A549 (cell line): ENCODE measurements around the gene NR3C2.

ENCODE experiments used
- CTCF ChIP-seq: fragments of >200 bp; sonication (Bioruptor Twin); formaldehyde crosslinking; IDR thresholded peaks from 3 replicates; pipeline ENCODE4 v1.5.1; 2016
- E2F6 ChIP-seq: IDR thresholded peaks from 2 replicates; pipeline ENCODE4 v1.6.1; 2012; ENCODE audit warnings: low read depth, borderline replicate concordance
- EHF ChIP-seq: fragments of 250-450 bp; sonication (Bioruptor Pico); IDR thresholded peaks from 2 replicates; pipeline ENCODE4 v1.5.0; 2020; ENCODE audit warnings: mild to moderate bottlenecking
- POLR2A ChIP-seq: IDR thresholded peaks from 2 replicates; pipeline ENCODE4 v1.6.1; 2012; ENCODE audit warnings: mild to moderate bottlenecking, low read length
- POLR2AphosphoS2 ChIP-seq: conservative IDR thresholded peaks from 2 replicates; pipeline ENCODE4 v1.6.1; 2012; ENCODE audit warnings: low read length, improper control_type of control experiment, inconsistent platforms
- RFX5 ChIP-seq: fragments of 450-650 bp; IDR thresholded peaks from 2 replicates; pipeline ENCODE4 v1.7.1; 2014; ENCODE audit warnings: antibody characterized with exemption, mild to moderate bottlenecking, moderate library complexity
- TF ChIP-seq, protein P1 (sequence below): IDR thresholded peaks from 2 replicates; pipeline ENCODE4 v1.6.1; 2012

DNA sequence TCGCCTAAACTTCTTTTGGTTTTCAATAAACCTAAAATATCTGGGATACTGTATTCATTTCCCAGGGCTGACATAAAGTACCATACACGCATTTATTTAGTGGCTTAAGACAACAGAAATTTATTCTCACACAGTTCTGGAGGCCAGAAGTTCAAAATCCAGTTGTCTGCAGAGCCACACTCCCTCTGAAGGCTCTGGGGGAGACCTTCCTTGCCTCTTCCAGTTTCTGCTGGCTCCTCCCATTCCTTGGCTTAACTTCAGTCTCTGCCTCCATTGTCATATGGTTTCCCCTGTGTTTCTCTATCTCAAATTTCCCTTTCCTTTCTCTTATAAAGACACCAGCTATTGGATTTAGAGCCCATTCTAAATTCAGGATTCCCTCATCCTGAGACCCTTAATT lies 44.4 kb downstream of the NR3C2 start:
- TF ChIP-seq, protein P1, sequence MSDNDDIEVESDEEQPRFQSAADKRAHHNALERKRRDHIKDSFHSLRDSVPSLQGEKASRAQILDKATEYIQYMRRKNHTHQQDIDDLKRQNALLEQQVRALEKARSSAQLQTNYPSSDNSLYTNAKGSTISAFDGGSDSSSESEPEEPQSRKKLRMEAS = no peak
- TF ChIP-seq CTCF (no peak), RFX5 (no peak), POLR2AphosphoS2 (no peak), E2F6 (no peak), POLR2A (no peak), EHF (no peak)
